Measurements from ENCODE around the gene PTGES.

DNA sequence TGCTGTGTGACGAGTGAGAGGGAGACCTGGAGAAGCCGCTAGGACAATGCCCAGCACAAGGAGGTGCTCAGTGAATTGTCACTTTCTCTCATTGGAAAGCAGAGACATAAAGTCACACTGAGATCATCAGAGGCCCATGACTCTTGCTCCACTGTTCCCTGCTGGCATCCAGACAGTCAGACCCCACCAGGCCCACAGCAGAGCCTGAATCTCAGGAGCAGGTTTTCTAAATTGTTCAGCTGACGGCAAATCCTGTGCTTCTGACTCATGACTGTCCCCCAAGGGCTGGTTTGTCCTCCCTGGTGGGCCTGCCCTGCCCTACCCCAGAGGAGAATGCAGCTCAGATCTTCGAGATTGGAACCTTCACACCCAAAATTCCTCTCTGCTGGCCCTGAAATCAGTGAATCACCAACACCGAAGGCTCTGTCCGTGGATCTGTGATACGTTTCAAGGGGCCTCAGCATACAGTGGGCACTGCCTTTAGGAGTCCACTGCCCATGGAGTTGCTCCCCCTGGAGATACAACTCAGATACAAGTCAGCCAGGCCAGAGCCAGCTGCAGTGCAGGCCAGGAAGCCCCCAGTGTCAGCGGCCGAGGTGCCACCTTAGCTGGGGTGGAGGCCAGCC, 2.7 kb downstream of the PTGES start:
- TF ChIP-seq EP300 (IDR thresholded peaks at IDR 0.05; ENCODE audit: borderline replicate concordance in 1 of 2, low read depth in 1 of 2, low read length in 1 of 2) (no peak), CTCF (IDR thresholded peaks at IDR 0.05) (no peak), NFIC (IDR thresholded peaks at IDR 0.05; ENCODE audit: borderline replicate concordance) (no peak), RCOR1 (IDR thresholded peaks at IDR 0.05; ENCODE audit: low read length) (no peak), MXI1 (IDR thresholded peaks at IDR 0.05; ENCODE audit: low read depth, low read length) (no peak), SIN3A (IDR thresholded peaks at IDR 0.05; ENCODE audit: borderline replicate concordance, low read depth, low read length) (no peak), SMC3 (IDR thresholded peaks at IDR 0.05; ENCODE audit: low read depth, low read length) (no peak), TCF12 (IDR thresholded peaks at IDR 0.05) (no peak), FOXM1 (IDR thresholded peaks at IDR 0.05; ENCODE audit: low read depth) (no peak), CHD2 (IDR thresholded peaks at IDR 0.05; ENCODE audit: low read length, partially characterized antibody) (no peak), MAX (IDR thresholded peaks at IDR 0.05; ENCODE audit: low read depth) (no peak)
- TF ChIP-seq, protein P1, sequence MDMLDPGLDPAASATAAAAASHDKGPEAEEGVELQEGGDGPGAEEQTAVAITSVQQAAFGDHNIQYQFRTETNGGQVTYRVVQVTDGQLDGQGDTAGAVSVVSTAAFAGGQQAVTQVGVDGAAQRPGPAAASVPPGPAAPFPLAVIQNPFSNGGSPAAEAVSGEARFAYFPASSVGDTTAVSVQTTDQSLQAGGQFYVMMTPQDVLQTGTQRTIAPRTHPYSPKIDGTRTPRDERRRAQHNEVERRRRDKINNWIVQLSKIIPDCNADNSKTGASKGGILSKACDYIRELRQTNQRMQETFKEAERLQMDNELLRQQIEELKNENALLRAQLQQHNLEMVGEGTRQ (IDR thresholded peaks at IDR 0.05; ENCODE audit: borderline replicate concordance, low read depth, low read length): no peak
- TF ChIP-seq, protein P2, sequence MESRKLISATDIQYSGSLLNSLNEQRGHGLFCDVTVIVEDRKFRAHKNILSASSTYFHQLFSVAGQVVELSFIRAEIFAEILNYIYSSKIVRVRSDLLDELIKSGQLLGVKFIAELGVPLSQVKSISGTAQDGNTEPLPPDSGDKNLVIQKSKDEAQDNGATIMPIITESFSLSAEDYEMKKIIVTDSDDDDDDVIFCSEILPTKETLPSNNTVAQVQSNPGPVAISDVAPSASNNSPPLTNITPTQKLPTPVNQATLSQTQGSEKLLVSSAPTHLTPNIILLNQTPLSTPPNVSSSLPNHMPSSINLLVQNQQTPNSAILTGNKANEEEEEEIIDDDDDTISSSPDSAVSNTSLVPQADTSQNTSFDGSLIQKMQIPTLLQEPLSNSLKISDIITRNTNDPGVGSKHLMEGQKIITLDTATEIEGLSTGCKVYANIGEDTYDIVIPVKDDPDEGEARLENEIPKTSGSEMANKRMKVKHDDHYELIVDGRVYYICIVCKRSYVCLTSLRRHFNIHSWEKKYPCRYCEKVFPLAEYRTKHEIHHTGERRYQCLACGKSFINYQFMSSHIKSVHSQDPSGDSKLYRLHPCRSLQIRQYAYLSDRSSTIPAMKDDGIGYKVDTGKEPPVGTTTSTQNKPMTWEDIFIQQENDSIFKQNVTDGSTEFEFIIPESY (IDR thresholded peaks at IDR 0.05; ENCODE audit: borderline replicate concordance, low read depth): no peak

Data from SK-N-SH (cell line).